RPMI8226 (cell line): ENCODE data around the gene SLC6A8.
"Not testable (repeated sequence)": the region's sequence is repeated elsewhere in the genome, so short reads cannot be mapped to it uniquely, and the experiment has no call there.

Experiments
- DNase-seq: peaks from one replicate; pipeline ENCODE4 v3.0.0-alpha.2; 2015

Gene SLC6A8

GRCh38 chrX:153694256-153694655 is 6.5 kb downstream of the SLC6A8 start:
- DNase-seq, result not testable (repeated sequence)

- DNase-seq, result no peak
Measured at GRCh38 chrX:153694687-153695270, 7.1 kb downstream of the SLC6A8 start.

- DNase-seq, result no peak
Measured at GRCh38 chrX:153696100-153696499, 8.4 kb downstream of the SLC6A8 start.

- not testable (repeated sequence) for DNase-seq
Measured at GRCh38 chrX:153696538-153696937, 8.8 kb downstream of the SLC6A8 start.

- not testable (repeated sequence) for DNase-seq
Measured at GRCh38 chrX:153696986-153697722, 9.4 kb downstream of the SLC6A8 start.

GRCh38 chrX:153697924-153698865 is 10.5 kb downstream of the SLC6A8 start:
- DNase-seq, result no peak

GRCh38 chrX:153699210-153699783 is 11.6 kb downstream of the SLC6A8 start:
- not testable (repeated sequence) for DNase-seq

GRCh38 chrX:153699784-153700371 is 12.2 kb downstream of the SLC6A8 start:
- not testable (repeated sequence) for DNase-seq

- DNase-seq, result no peak
Measured at GRCh38 chrX:153700376-153700945, 12.7 kb downstream of the SLC6A8 start.

- no peak for DNase-seq
Measured at GRCh38 chrX:153700967-153701366, 13.2 kb downstream of the SLC6A8 start.

GRCh38 chrX:153701706-153702105 is 14.0 kb downstream of the SLC6A8 start:
- DNase-seq, result no peak

GRCh38 chrX:153702336-153703035 is 14.8 kb downstream of the SLC6A8 start:
- no peak for DNase-seq

- no peak for DNase-seq
Measured at GRCh38 chrX:153703036-153703370, 15.3 kb downstream of the SLC6A8 start.

- DNase-seq, result no peak
Measured at GRCh38 chrX:153704021-153704526, 16.3 kb downstream of the SLC6A8 start.

GRCh38 chrX:153704631-153705402 is 17.1 kb downstream of the SLC6A8 start:
- DNase-seq, result not testable (repeated sequence)

GRCh38 chrX:153705403-153706060 is 17.8 kb downstream of the SLC6A8 start:
- DNase-seq, result not testable (repeated sequence)

GRCh38 chrX:153706799-153707198 is 19.1 kb downstream of the SLC6A8 start:
- no peak for DNase-seq

GRCh38 chrX:153707406-153707805 is 19.7 kb downstream of the SLC6A8 start:
- no peak for DNase-seq

GRCh38 chrX:153708415-153708814 is 20.7 kb downstream of the SLC6A8 start:
- DNase-seq, result peak; percentile 63
